ENCODE data around the gene ABCC3. TPM values are rescaled to one million over a fixed set of nuclear protein-coding genes. Genes with fewer than 3 reads are reported as not detected.

Gene ABCC3
- total and polyA plus RNA-seq, 2 of the 8 experiments (the other 6 are each of a cell fraction or from before 2014, with no cell fraction given): 0.35 to 0.37 TPM

- no peaks in the 10 kb centered on the region for H3K79me1 ChIP-seq (ENCODE audit: low read depth, low read length)
- H2BK5ac ChIP-seq (ENCODE audit: low read depth, low read length): no peak overlapping the region
- no peak overlapping the region for H2BK120ac ChIP-seq (replicated peaks; ENCODE audit: low read depth, low read length)
- H3K27me3 ChIP-seq (replicated peaks in 1 of 4; ENCODE audit: control insufficient read depth in 3 of 4, extremely low read depth in 1 of 4, insufficient read depth in 3 of 4, low read length in 3 of 4): no peaks in the 10 kb centered on the region
- H2AFZ ChIP-seq (ENCODE audit: low read length): no peak overlapping the region
- H3K9ac ChIP-seq (replicated peaks in 1 of 4; ENCODE audit: extremely low read depth in 1 of 4, low read depth in 3 of 4, low read length in 3 of 4): no peak overlapping the region
- no peak for DNase-seq (ENCODE audit: low read depth in 1 of 2, low spot score in 2 of 2)
- H2AK5ac ChIP-seq (ENCODE audit: low read depth, low read length): no peak overlapping the region; the same call in 1 of the 2 replicates
- no peak overlapping the region for H3K56ac ChIP-seq (replicated peaks; ENCODE audit: insufficient read length, low read depth, low read length)
- H2BK20ac ChIP-seq (ENCODE audit: low read length): no peak overlapping the region
- ChIA-PET CTCF (ENCODE audit: partially characterized antibody) (interaction anchor here (0.6 to 19.7 kb wide), 17 partner anchors 8 to 247 kb away, joined by 3 to 300 read pairs (median 5); partner anchors contain the start of gene ABCC3), POLR2A (ENCODE audit: partially characterized antibody) (interaction anchor here (0.6 kb wide), 1 partner anchor 16 kb away, joined by 4 read pairs; no protein-coding TSS in a partner anchor)
- no peak overlapping the region for H4K8ac ChIP-seq (ENCODE audit: extremely low read depth, insufficient read depth, low read length)
- no peak overlapping the region for H3K4ac ChIP-seq (replicated peaks; ENCODE audit: insufficient read length, low read depth, low read length)
- H4K5ac ChIP-seq (ENCODE audit: insufficient read length, low read depth, low read length): no peak overlapping the region
- H2BK12ac ChIP-seq (ENCODE audit: low read depth, low read length): no peak overlapping the region
- peaks cover 0 to 6% (median 3%) of the 10 kb centered on the region in 4 experiments; a peak in 1 of 7 replicates for H3K4me1 ChIP-seq (replicated peaks in 1 of 4; ENCODE audit: control insufficient read depth in 3 of 4, insufficient read depth in 4 of 4, low read length in 3 of 4)
- H3K23ac ChIP-seq (ENCODE audit: insufficient read length): no peak overlapping the region
- no peaks in the 10 kb centered on the region for H3K9me3 ChIP-seq (ENCODE audit: insufficient read depth in 2 of 2, low read depth in 1 of 2, low read length in 1 of 2)
- no peaks in the 10 kb centered on the region for H3K36me3 ChIP-seq (ENCODE audit: control insufficient read depth in 2 of 4, insufficient read depth in 4 of 4, low read length in 3 of 4)
- no peak overlapping the region for H3K14ac ChIP-seq (ENCODE audit: insufficient read length)
- H3K27ac ChIP-seq (ENCODE audit: low read depth, low read length): no peak overlapping the region
- H2BK15ac ChIP-seq (ENCODE audit: low read length): no peak overlapping the region
- H3K23me2 ChIP-seq (ENCODE audit: low read depth, low read length): no peaks in the 10 kb centered on the region
- WGBS, 2 experiments (ENCODE audit: extremely low coverage in 1 of 2, insufficient coverage in 1 of 2, insufficient read length in 1 of 2, insufficient replicate concordance in 2 of 2, low coverage in 1 of 2, low lambda C conversion rate in 2 of 2, missing lambda C conversion rate in 1 of 2): 81% methylated on average over 23 of the region's 26 CpGs; no CpG with 5 or more reads in 1 of the 2 experiments
- no peak overlapping the region for H3K4me3 ChIP-seq (ENCODE audit: extremely low read depth in 1 of 4, insufficient read depth in 2 of 4, low read depth in 3 of 4, low read length in 4 of 4)
- no peak overlapping the region for H3K4me2 ChIP-seq (ENCODE audit: insufficient read depth in 1 of 2, low read depth in 2 of 2, low read length in 2 of 2)
- H3K79me2 ChIP-seq (ENCODE audit: control insufficient read depth in 1 of 2, insufficient read depth in 2 of 2, low read length in 2 of 2): no peaks in the 10 kb centered on the region
- peaks cover 0 to 2% of the 10 kb centered on the region in 2 experiments for H4K20me1 ChIP-seq (replicated peaks in 1 of 2; ENCODE audit: control insufficient read depth in 1 of 2, insufficient read depth in 2 of 2, low read length in 2 of 2)
- no peak for TF ChIP-seq BRCA1 (IDR thresholded peaks at IDR 0.05; ENCODE audit: low read depth, low read length)
- TF ChIP-seq KDM1A (IDR thresholded peaks at IDR 0.05; ENCODE audit: borderline replicate concordance, low read length): no peak
- TF ChIP-seq TAF7 (optimal IDR thresholded peaks at IDR 0.05; ENCODE audit: borderline replicate concordance, low read depth, low read length): no peak
- peak in 1 of 3 experiments; percentile 24; a peak in 2 of 4 replicates for TF ChIP-seq CTCF (IDR thresholded peaks at IDR 0.05; ENCODE audit: control extremely low read depth in 1 of 3, insufficient read depth in 1 of 3, low read depth in 1 of 3, low read length in 3 of 3)
- TF ChIP-seq RAD21 (IDR thresholded peaks at IDR 0.05 in 1 of 2, conservative IDR thresholded peaks at IDR 0.05 in 1 of 2; ENCODE audit: low read depth in 2 of 2, low read length in 2 of 2): peak; percentile 37
- TF ChIP-seq HDAC6 (IDR thresholded peaks at IDR 0.05; ENCODE audit: low read depth, low read length): no peak
- TF ChIP-seq YY1 (IDR thresholded peaks at IDR 0.05; ENCODE audit: low read depth, low read length): no peak
- TF ChIP-seq CBX5 (IDR thresholded peaks at IDR 0.05; ENCODE audit: low read depth, low read length): no peak
- no peak overlapping the region for H4K91ac ChIP-seq (replicated peaks; ENCODE audit: insufficient read length, low read length)
- no peak for FAIRE-seq
- peak overlapping the region; percentile 48; the same call in 1 of the 2 replicates for H3K18ac ChIP-seq (ENCODE audit: extremely low read depth, low read length)
Measured at GRCh38 chr17:50613007-50613992, 21.4 kb upstream of the ABCC3 start.

Data from H1 (cell line).